Natural killer cell (primary cell): ENCODE data around the gene TBC1D22A. TPM values are rescaled to one million over a fixed set of nuclear protein-coding genes. Genes with fewer than 3 reads are reported as not detected.
A peak's percentile ranks its signal among the peaks of the same experiment; 100 is the strongest.

Experiments used
- ATAC-seq, 3 donors: fragments of 150-1000 bp in 2 of 3; fragments of 200-7000 bp in 1 of 3; cut with Tn5 transposase; 1 replicate in 1 of 3; 2 replicates in 2 of 3; pipeline ENCODE4 v1.10.0; 2021; ENCODE audit warnings: mild to moderate bottlenecking in 2 of 3, moderate library complexity in 2 of 3
- DNase-seq, 2 donors: peaks; one replicate each; pipeline versions ENCODE4 v3.0.0 to v3.0.0-alpha.2; 2013 to 2021; ENCODE audit warnings: mixed read lengths in 1 of 2
- H3K27ac ChIP-seq: one replicate; pipeline ENCODE4 v1.5.1; 2013; ENCODE audit warnings: mild to moderate bottlenecking, low read length
- H3K27me3 ChIP-seq: one replicate; pipeline ENCODE4 v1.6.1; 2013; ENCODE audit warnings: low read length; ENCODE audit not compliant: control insufficient read depth, insufficient read depth
- H3K36me3 ChIP-seq: one replicate; pipeline ENCODE4 v1.6.1; 2013; ENCODE audit warnings: low read length; ENCODE audit not compliant: control insufficient read depth, insufficient read depth
- H3K4me1 ChIP-seq: one replicate; pipeline ENCODE4 v1.6.1; 2013; ENCODE audit warnings: low read length; ENCODE audit not compliant: control insufficient read depth, insufficient read depth
- H3K4me3 ChIP-seq: one replicate; pipeline ENCODE4 v1.5.1; 2013; ENCODE audit warnings: low read length
- H3K9me3 ChIP-seq: one replicate; pipeline ENCODE4 v1.6.1; 2013; ENCODE audit warnings: low read length; ENCODE audit not compliant: control insufficient read depth, insufficient read depth
- H3K27ac Mint-ChIP-seq, 2 donors: one replicate each; pipeline ENCODE4 v1.8.0; 2022; ENCODE audit warnings: mild to moderate bottlenecking in 2 of 2, mixed read lengths in 2 of 2, moderate library complexity in 1 of 2
- H3K27me3 Mint-ChIP-seq, 2 donors: one replicate each; pipeline ENCODE4 v1.8.0; 2022; ENCODE audit warnings: low read depth in 2 of 2, mixed read lengths in 2 of 2
- H3K36me3 Mint-ChIP-seq: one replicate; pipeline ENCODE4 v1.8.0; 2022; ENCODE audit warnings: mixed read lengths
- H3K4me1 Mint-ChIP-seq, 2 donors: one replicate each; pipeline ENCODE4 v1.8.0; 2022; ENCODE audit warnings: mixed read lengths in 2 of 2
- H3K4me3 Mint-ChIP-seq: one replicate; pipeline ENCODE4 v1.8.0; 2022; ENCODE audit warnings: mild to moderate bottlenecking, moderate library complexity, mixed read lengths
- H3K9me3 Mint-ChIP-seq, 2 donors: one replicate each; pipeline ENCODE4 v1.8.0; 2022; ENCODE audit warnings: mixed read lengths in 2 of 2
- CTCF ChIP-seq: fragments of 200-600 bp; IDR thresholded peaks from one replicate; pipeline ENCODE4 v1.8.0; 2022; ENCODE audit warnings: antibody characterized with exemption
- WGBS: methylation state at CpG from one replicate; pipeline ENCODE4 v1.1.7; 2013; ENCODE audit warnings: missing lambda C conversion rate; ENCODE audit not compliant: insufficient coverage; 5-methylcytosine and 5-hydroxymethylcytosine counted together
- intact Hi-C: fragments of 100-400 bp; cut with micrococcal nuclease; formaldehyde crosslinking; loops from one replicate; pipeline ENCODE4 v1.14.2; 2022
- total RNA-seq, 4 donors: library from RNA; stranded (reverse); fragments of 120-200 nt in 1 of 4; gene quantifications; one replicate each; pipeline versions ENCODE4 v1.2.3 to v1.2.4, GENCODE V29; 2013 to 2022

Gene TBC1D22A
- total RNA-seq, 3 donors from 2014 or later (not counting 1 experiment from before 2014, with no cell fraction given) = 47.4 to 53.7 (median 53.2) TPM

DNA sequence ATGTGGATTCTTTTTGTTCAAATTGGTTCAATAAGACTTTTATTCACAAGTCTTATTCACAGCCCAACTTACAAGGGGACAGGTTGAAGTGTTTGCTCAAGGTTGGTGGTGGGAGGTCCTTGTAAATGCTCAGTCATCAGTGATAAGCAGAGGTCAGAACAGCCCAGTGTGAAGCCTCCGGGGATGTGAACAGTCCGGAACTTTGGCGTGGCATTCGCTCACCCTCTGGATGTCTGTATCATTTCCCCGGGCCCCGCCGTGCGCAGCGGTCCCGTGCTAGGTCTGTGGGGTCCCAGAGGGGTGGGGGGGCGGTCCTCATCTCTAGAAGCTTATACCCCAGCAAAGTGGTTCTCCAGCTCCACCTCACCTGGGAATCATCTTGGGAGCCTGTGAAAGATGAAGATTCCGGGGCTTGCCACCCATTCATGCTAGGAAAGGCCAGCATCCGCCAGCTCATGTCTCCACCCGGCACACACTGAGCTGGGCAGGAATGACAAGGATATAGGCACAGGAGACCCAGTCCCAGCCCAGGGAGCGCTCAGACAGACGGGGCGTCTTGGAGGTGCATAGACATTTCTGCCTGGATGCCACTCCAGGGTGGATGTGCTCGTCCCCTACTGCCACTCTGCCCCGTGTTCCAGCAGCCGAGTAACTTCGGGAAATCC, 327.5 kb downstream of the TBC1D22A start:
- H3K27me3 Mint-ChIP-seq = no peaks in the 10 kb centered on the region
- DNase-seq (no peak), ATAC-seq (no peak)
- Histone ChIP-seq H3K27ac (no peak overlapping the region), H3K36me3 (no peaks in the 10 kb centered on the region), H3K27me3 (no peaks in the 10 kb centered on the region), H3K4me3 (no peak overlapping the region), H3K9me3 (peaks cover 5% of the 10 kb centered on the region), H3K4me1 (peaks cover 18% of the 10 kb centered on the region)
- intact Hi-C loops = no loop called here
- peaks cover 40 to 57% of the 10 kb centered on the region in 2 donors for H3K4me1 Mint-ChIP-seq
- 95% methylated on average over 19 of the region's 21 CpGs for WGBS
- TF ChIP-seq CTCF = no peak
- H3K4me3 Mint-ChIP-seq = peak overlapping the region; percentile 90
- H3K27ac Mint-ChIP-seq = peak overlapping the region; percentile 78 to 92
- H3K36me3 Mint-ChIP-seq = no peaks in the 10 kb centered on the region
- H3K9me3 Mint-ChIP-seq = peaks cover 0 to 4% of the 10 kb centered on the region in 2 donors

DNA sequence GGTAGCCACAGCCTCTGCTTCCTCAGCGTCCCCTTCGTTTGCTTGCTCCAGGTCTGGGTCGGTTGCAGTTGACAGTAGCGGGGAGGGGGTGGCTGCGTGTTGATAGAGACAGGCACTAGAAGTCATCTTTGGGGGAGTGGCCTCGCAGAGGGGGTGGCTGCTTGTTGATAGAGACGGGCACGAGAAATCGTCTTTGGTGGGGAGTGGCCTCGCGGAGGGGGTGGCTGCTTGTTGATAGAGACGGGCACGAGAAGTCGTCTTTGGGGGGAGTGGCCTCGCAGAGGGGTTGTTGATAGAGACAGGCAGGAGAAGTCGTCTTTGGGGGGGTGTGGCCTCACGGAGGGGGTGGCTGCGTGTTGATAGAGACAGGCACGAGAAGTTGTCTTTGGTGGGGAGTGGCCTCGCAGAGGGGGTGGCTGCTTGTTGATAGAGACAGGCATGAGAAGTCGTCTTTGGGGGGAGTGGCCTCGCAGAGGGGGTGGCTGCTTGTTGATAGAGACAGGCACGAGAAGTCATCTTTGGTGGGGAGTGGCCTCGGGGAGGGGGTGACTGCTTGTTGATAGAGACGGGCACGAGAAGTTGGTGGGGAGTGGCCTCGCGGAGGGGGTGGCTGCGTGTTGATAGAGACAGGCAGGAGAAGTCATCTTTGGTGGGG, 328.3 kb downstream of the TBC1D22A start:
- ATAC-seq (peak; percentile 60 to 85 (median 80)), DNase-seq (peak; percentile 30 to 66)
- H3K27ac Mint-ChIP-seq = peak overlapping the region; percentile 78 to 92
- H3K36me3 Mint-ChIP-seq = no peaks in the 10 kb centered on the region
- no peak for TF ChIP-seq CTCF
- H3K9me3 ChIP-seq = peaks cover 5% of the 10 kb centered on the region
- peaks cover 0 to 4% of the 10 kb centered on the region in 2 donors for H3K9me3 Mint-ChIP-seq
- H3K27me3 Mint-ChIP-seq = no peaks in the 10 kb centered on the region
- peaks cover 40 to 57% of the 10 kb centered on the region in 2 donors for H3K4me1 Mint-ChIP-seq
- peak overlapping the region; percentile 90 for H3K4me3 Mint-ChIP-seq
- H3K27me3 ChIP-seq = no peaks in the 10 kb centered on the region
- no peak overlapping the region for H3K4me3 ChIP-seq
- peaks cover 18% of the 10 kb centered on the region for H3K4me1 ChIP-seq
- intact Hi-C loops = no loop called here
- 29% methylated on average over 29 of the region's 29 CpGs for whole genome bisulfite sequencing
- no peak overlapping the region for H3K27ac ChIP-seq
- no peaks in the 10 kb centered on the region for H3K36me3 ChIP-seq

DNA sequence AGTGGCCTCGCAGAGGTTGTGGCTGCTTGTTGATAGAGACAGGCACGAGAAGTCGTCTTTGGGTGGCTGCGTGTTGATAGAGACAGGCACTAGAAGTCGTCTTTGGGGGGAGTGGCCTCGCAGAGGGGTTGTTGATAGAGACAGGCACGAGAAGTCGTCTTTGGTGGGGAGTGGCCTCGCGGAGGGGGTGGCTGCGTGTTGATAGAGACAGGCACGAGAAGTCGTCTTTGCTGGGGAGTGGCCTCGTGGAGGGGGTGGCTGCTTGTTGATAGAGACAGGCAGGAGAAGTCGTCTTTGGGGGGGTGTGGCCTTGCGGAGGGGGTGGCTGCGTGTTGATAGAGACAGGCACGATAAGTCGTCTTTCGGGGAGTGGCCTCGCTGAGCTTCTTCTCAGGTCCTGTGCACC, 328.8 kb downstream of the TBC1D22A start:
- Mint-ChIP-seq H3K27ac (peak overlapping the region; percentile 78 to 92), H3K27me3 (no peaks in the 10 kb centered on the region), H3K4me1 (peaks cover 40 to 57% of the 10 kb centered on the region in 2 donors), H3K4me3 (peak overlapping the region; percentile 90), H3K9me3 (peaks cover 0 to 4% of the 10 kb centered on the region in 2 donors), H3K36me3 (no peaks in the 10 kb centered on the region)
- Histone ChIP-seq H3K4me3 (no peak overlapping the region), H3K27me3 (no peaks in the 10 kb centered on the region), H3K36me3 (no peaks in the 10 kb centered on the region), H3K27ac (no peak overlapping the region), H3K9me3 (peaks cover 5% of the 10 kb centered on the region), H3K4me1 (peaks cover 18% of the 10 kb centered on the region)
- ATAC-seq (peak in 2 of 3 donors; percentile 49 to 51), DNase-seq (peak in 1 of 2 donors; percentile 64)
- WGBS = 51% methylated on average over 17 of the region's 21 CpGs
- intact Hi-C loops = no loop called here
- no peak for TF ChIP-seq CTCF
